ENCODE results near the gene SUPT7L.
"Not testable (repeated sequence)": the region's sequence is repeated elsewhere in the genome, so short reads cannot be mapped to it uniquely, and the experiment has no call there.

The SUPT7L gene

GRCh38 chr2:27703638-27704341 lies 40.4 kb upstream of the SUPT7L start:
- no peak overlapping the region for H3K4me3 ChIP-seq (ENCODE audit: low read length)
- no peak for TF ChIP-seq ZNF274 (IDR thresholded peaks at IDR 0.05; ENCODE audit: low read depth, low read length)

GRCh38 chr2:27702302-27702701 lies 38.9 kb upstream of the SUPT7L start:
- H3K4me3 ChIP-seq (ENCODE audit: low read length) = no peak overlapping the region
- no peak for TF ChIP-seq ZNF274 (IDR thresholded peaks at IDR 0.05; ENCODE audit: low read depth, low read length)

GRCh38 chr2:27701676-27702075 lies 38.3 kb upstream of the SUPT7L start:
- no peak for TF ChIP-seq ZNF274 (IDR thresholded peaks at IDR 0.05; ENCODE audit: low read depth, low read length)
- H3K4me3 ChIP-seq (ENCODE audit: low read length) = no peak overlapping the region

GRCh38 chr2:27697660-27698059 lies 34.2 kb upstream of the SUPT7L start:
- no peak for TF ChIP-seq ZNF274 (IDR thresholded peaks at IDR 0.05; ENCODE audit: low read depth, low read length)
- H3K4me3 ChIP-seq (ENCODE audit: low read length) = no peak overlapping the region

- no peak for TF ChIP-seq ZNF274 (IDR thresholded peaks at IDR 0.05; ENCODE audit: low read depth, low read length)
- H3K4me3 ChIP-seq (ENCODE audit: low read length) = no peak overlapping the region
Observed at GRCh38 chr2:27690052-27690451, 26.6 kb upstream of the SUPT7L start.

GRCh38 chr2:27689424-27689823 lies 26.0 kb upstream of the SUPT7L start:
- no peak for TF ChIP-seq ZNF274 (IDR thresholded peaks at IDR 0.05; ENCODE audit: low read depth, low read length)
- no peak overlapping the region for H3K4me3 ChIP-seq (ENCODE audit: low read length)

GRCh38 chr2:27687232-27687631 lies 23.8 kb upstream of the SUPT7L start:
- no peak for TF ChIP-seq ZNF274 (IDR thresholded peaks at IDR 0.05; ENCODE audit: low read depth, low read length)

GRCh38 chr2:27685577-27685976 lies 22.2 kb upstream of the SUPT7L start:
- no peak for TF ChIP-seq ZNF274 (IDR thresholded peaks at IDR 0.05; ENCODE audit: low read depth, low read length)

More at GRCh38 chr2:27687232-27687631, 23.8 kb upstream of the SUPT7L start:
- no peak overlapping the region for H3K4me3 ChIP-seq (ENCODE audit: low read length)

GRCh38 chr2:27685006-27685405 lies 21.6 kb upstream of the SUPT7L start:
- H3K4me3 ChIP-seq (ENCODE audit: low read length) = not testable (repeated sequence)

More at GRCh38 chr2:27685577-27685976, 22.2 kb upstream of the SUPT7L start:
- H3K4me3 ChIP-seq (ENCODE audit: low read length) = no peak overlapping the region

- H3K4me3 ChIP-seq (ENCODE audit: low read length) = no peak overlapping the region
- TF ChIP-seq ZNF274 (IDR thresholded peaks at IDR 0.05; ENCODE audit: low read depth, low read length) = no peak
Observed at GRCh38 chr2:27683390-27684071, 20.1 kb upstream of the SUPT7L start.

- not testable (repeated sequence) for H3K4me3 ChIP-seq (ENCODE audit: low read length)
Observed at GRCh38 chr2:27682334-27682771, 18.9 kb upstream of the SUPT7L start.

GRCh38 chr2:27681841-27682240 lies 18.4 kb upstream of the SUPT7L start:
- TF ChIP-seq ZNF274 (IDR thresholded peaks at IDR 0.05; ENCODE audit: low read depth, low read length) = no peak
- H3K4me3 ChIP-seq (ENCODE audit: low read length) = no peak overlapping the region

GRCh38 chr2:27680571-27680970 lies 17.2 kb upstream of the SUPT7L start:
- no peak overlapping the region for H3K4me3 ChIP-seq (ENCODE audit: low read length)
- TF ChIP-seq ZNF274 (IDR thresholded peaks at IDR 0.05; ENCODE audit: low read depth, low read length) = no peak

GRCh38 chr2:27672723-27673486 lies 9.5 kb upstream of the SUPT7L start:
- no peak overlapping the region for H3K4me3 ChIP-seq (ENCODE audit: low read length)
- no peak for TF ChIP-seq ZNF274 (IDR thresholded peaks at IDR 0.05; ENCODE audit: low read depth, low read length)

GRCh38 chr2:27671235-27671634 lies 7.8 kb upstream of the SUPT7L start:
- no peak for TF ChIP-seq ZNF274 (IDR thresholded peaks at IDR 0.05; ENCODE audit: low read depth, low read length)
- no peak overlapping the region for H3K4me3 ChIP-seq (ENCODE audit: low read length)
